Panc1 (cell line): Measurements from ENCODE around the gene CREG1. TPM values are rescaled to one million over a fixed set of nuclear protein-coding genes. Genes with fewer than 3 reads are reported as not detected.

Experiments used
- ATAC-seq: fragments of 200-7000 bp; cut with Tn5 transposase; 2 replicates; pipeline ENCODE4 v1.9.1; 2020; ENCODE audit warnings: mild to moderate bottlenecking, moderate library complexity
- BruUV-seq: library from RNA; stranded (reverse); fragments of 400-500 nt; replicated peaks from 2 replicates; lab custom pipeline; 2021; lab: Mats Ljungman, UMichigan
- CTCF ChIA-PET: fragments of 300-600 bp; sonication (Branson Sonifier 250); formaldehyde crosslinking; loops from one replicate; lab custom pipeline; 2022; ENCODE audit warnings: antibody characterized with exemption; lab: Charles Lee
- POLR2A ChIA-PET: fragments of 300-600 bp; sonication (Branson Sonifier 250); formaldehyde crosslinking; loops from one replicate; lab custom pipeline; 2022; ENCODE audit warnings: antibody characterized with exemption; lab: Charles Lee
- DNase-seq: peaks from one replicate; pipeline ENCODE4 v3.0.0-alpha.2; 2010; ENCODE audit warnings: low read depth, low spot score
- H3K27ac ChIP-seq: 2 replicates; pipeline ENCODE4 v1.5.1; 2011; ENCODE audit warnings: mild to moderate bottlenecking, low read length, inconsistent platforms
- H3K27me3 ChIP-seq: fragments of 200-500 bp; sonication (Bioruptor generic); 2 replicates; pipeline ENCODE4 v1.6.0; 2014; ENCODE audit warnings: low read length, inconsistent platforms; ENCODE audit not compliant: control insufficient read depth, insufficient read depth
- H3K36me3 ChIP-seq: fragments of 200-500 bp; sonication (Bioruptor generic); 2 replicates; pipeline ENCODE4 v1.5.1; 2014; ENCODE audit warnings: inconsistent platforms, mild to moderate bottlenecking, low read length, moderate library complexity; ENCODE audit not compliant: control insufficient read depth, insufficient read depth
- H3K4me1 ChIP-seq: 2 replicates; pipeline ENCODE4 v1.5.1; 2011; ENCODE audit warnings: inconsistent platforms, mild to moderate bottlenecking, low read length, moderate library complexity; ENCODE audit not compliant: control insufficient read depth, insufficient read depth
- H3K4me3 ChIP-seq, 2 experiments: 2 replicates each; pipeline ENCODE4 v1.5.1; 2011 to 2012; ENCODE audit warnings: low read depth in 2 of 2, low read length in 2 of 2, mild to moderate bottlenecking in 2 of 2, inconsistent platforms in 1 of 2, moderate library complexity in 1 of 2
- H3K9me3 ChIP-seq: fragments of 200-500 bp; sonication (Bioruptor generic); 2 replicates; pipeline ENCODE4 v1.5.1; 2014; ENCODE audit warnings: low read depth, mild to moderate bottlenecking, inconsistent platforms, low read length, moderate library complexity; ENCODE audit not compliant: control insufficient read depth, insufficient read depth
- CTCF ChIP-seq: fragments of 450-650 bp; IDR thresholded peaks from 2 replicates; pipeline ENCODE4 v1.5.1; 2017; ENCODE audit warnings: mild to moderate bottlenecking
- POLR2AphosphoS5 ChIP-seq: IDR thresholded peaks from 2 replicates; pipeline ENCODE4 v1.6.1; 2012; ENCODE audit warnings: mild to moderate bottlenecking, low read depth, low read length, moderate library complexity
- REST ChIP-seq, 2 experiments: IDR thresholded peaks; 2 replicates each; pipeline ENCODE4 v1.6.1; 2011 to 2012; ENCODE audit warnings: low read depth in 2 of 2, control low read depth in 1 of 2, low read length in 1 of 2, mild to moderate bottlenecking in 1 of 2, moderate library complexity in 1 of 2; ENCODE audit not compliant: insufficient read depth in 1 of 2
- SIN3A ChIP-seq: IDR thresholded peaks from 2 replicates; pipeline ENCODE4 v1.6.1; 2012; ENCODE audit warnings: low read depth, mild to moderate bottlenecking, low read length, moderate library complexity, borderline replicate concordance; ENCODE audit not compliant: insufficient read depth
- TCF7L2 ChIP-seq: IDR thresholded peaks from 2 replicates; pipeline ENCODE4 v1.6.1; 2011; ENCODE audit warnings: mild to moderate bottlenecking, low read depth, low read length, inconsistent platforms
- in situ Hi-C: cut with HindIII; loops from 2 replicates; pipeline ENCODE4 v1.10.0; 2016; ENCODE audit warnings: low sequenced_read_pairs, low pct_unique_long_range_greater_than_20kb
- intact Hi-C: fragments of 100-400 bp; cut with micrococcal nuclease; formaldehyde crosslinking; loops from one replicate; pipeline ENCODE4 v1.10.0; 2022; ENCODE audit not compliant: unreplicated experiment
- total RNA-seq: library from RNA; stranded (reverse); gene quantifications from one replicate; pipeline ENCODE4 v1.2.1, GENCODE V29; 2021; ENCODE audit not compliant: unreplicated experiment

Gene CREG1
- total RNA-seq, 1 experiment from 2014 or later: 25.9 TPM

GRCh38 chr1:167561753-167562152, 8.2 kb upstream of the CREG1 start:
- no TSS peak for BruUV-seq
- Histone ChIP-seq H3K36me3 (no peaks in the 10 kb centered on the region), H3K27ac (no peak overlapping the region), H3K27me3 (no peaks in the 10 kb centered on the region), H3K4me1 (no peaks in the 10 kb centered on the region), H3K4me3 (no peak overlapping the region), H3K9me3 (no peaks in the 10 kb centered on the region)
- TF ChIP-seq SIN3A (no peak), CTCF (no peak), TCF7L2 (no peak), REST (IDR thresholded peaks at IDR 0.05; ENCODE audit: insufficient read depth in 1 of 2, low read depth in 2 of 2, low read length in 1 of 2) (no peak), POLR2AphosphoS5 (no peak)
- intact Hi-C loops (no loop called here), in situ Hi-C loops (no loop called here)
- POLR2A ChIA-PET: no interaction called here
- DNase-seq (no peak), ATAC-seq (no peak)
- CTCF ChIA-PET: no interaction called here

- intact Hi-C loops: loop anchor here (5.0 kb wide), 1 partner anchor 131 kb away; no protein-coding TSS in a partner anchor
- peak; percentile 57; the same call in 1 of the 2 replicates for ATAC-seq
Measured at GRCh38 chr1:167555971-167556714, 2.6 kb upstream of the CREG1 start.

More at GRCh38 chr1:167555971-167556714, 2.6 kb upstream of the CREG1 start:
- Histone ChIP-seq H3K4me3 (no peak overlapping the region), H3K9me3 (no peaks in the 10 kb centered on the region), H3K27ac (no peak overlapping the region), H3K4me1 (peaks cover 6% of the 10 kb centered on the region), H3K27me3 (no peaks in the 10 kb centered on the region), H3K36me3 (no peaks in the 10 kb centered on the region)
- TF ChIP-seq POLR2AphosphoS5: no peak
- no peak for TF ChIP-seq SIN3A
- TF ChIP-seq TCF7L2: no peak
- peak; percentile 86 for TF ChIP-seq CTCF
- TF ChIP-seq REST (IDR thresholded peaks at IDR 0.05; ENCODE audit: insufficient read depth in 1 of 2, low read depth in 2 of 2, low read length in 1 of 2): no peak
- BruUV-seq: no TSS peak
- in situ Hi-C loops: no loop called here
- ChIA-PET POLR2A (no interaction called here), CTCF (no interaction called here)
- peak; percentile 63 for DNase-seq
